HG03469 (cell line): Measurements from ENCODE around the gene ATAD3A.
A peak's percentile ranks its signal among the peaks of the same experiment; 100 is the strongest.
"Not testable (repeated sequence)": the region's sequence is repeated elsewhere in the genome, so short reads cannot be mapped to it uniquely, and the experiment has no call there.

ENCODE experiments used
- ATAC-seq: cut with Tn5 transposase; IDR thresholded peaks from one replicate; pipeline ENCODE4 v1.9.1; 2021; ENCODE audit warnings: mild to moderate bottlenecking, moderate library complexity, moderate number of reproducible peaks; ENCODE audit not compliant: unreplicated experiment

The ATAD3A gene

GRCh38 chr1:1511533-1512285, at the start of gene ATAD3A:
Gene ATAD3A, plus strand, starts transcription at chr1:1512162. Its CDS starts 107 bp downstream, at chr1:1512269.
- ATAC-seq, result peak; percentile 78

GRCh38 chr1:1462318-1462966, 49.5 kb upstream of the ATAD3A start:
- no peak for ATAC-seq

GRCh38 chr1:1463312-1463711, 48.6 kb upstream of the ATAD3A start:
- no peak for ATAC-seq

- not testable (repeated sequence) for ATAC-seq
Observed at GRCh38 chr1:1468196-1468985, 43.6 kb upstream of the ATAD3A start.

- no peak for ATAC-seq
Observed at GRCh38 chr1:1470626-1471388, 41.2 kb upstream of the ATAD3A start.

- ATAC-seq, result peak; percentile 63
Observed at GRCh38 chr1:1471389-1472052, 40.4 kb upstream of the ATAD3A start, which contains the start of gene ATAD3B. Gene ATAD3B, plus strand, starts transcription at chr1:1471765. Its CDS starts 120 bp downstream, at chr1:1471885.

GRCh38 chr1:1472053-1472876, 39.7 kb upstream of the ATAD3A start:
- ATAC-seq, result not testable (repeated sequence)

- ATAC-seq, result not testable (repeated sequence)
Observed at GRCh38 chr1:1476011-1476410, 36.0 kb upstream of the ATAD3A start.

GRCh38 chr1:1477206-1477605, 34.8 kb upstream of the ATAD3A start:
- ATAC-seq, result no peak

- no peak for ATAC-seq
Observed at GRCh38 chr1:1479547-1480487, 32.1 kb upstream of the ATAD3A start.

- not testable (repeated sequence) for ATAC-seq
Observed at GRCh38 chr1:1480488-1480867, 31.5 kb upstream of the ATAD3A start.

GRCh38 chr1:1481811-1482210, 30.2 kb upstream of the ATAD3A start:
- not testable (repeated sequence) for ATAC-seq

GRCh38 chr1:1482856-1483255, 29.1 kb upstream of the ATAD3A start:
- ATAC-seq, result no peak

- ATAC-seq, result no peak
Observed at GRCh38 chr1:1483714-1484113, 28.2 kb upstream of the ATAD3A start.

GRCh38 chr1:1484976-1485750, 26.8 kb upstream of the ATAD3A start:
- ATAC-seq, result not testable (repeated sequence)

- not testable (repeated sequence) for ATAC-seq
Observed at GRCh38 chr1:1485755-1486317, 26.1 kb upstream of the ATAD3A start.

GRCh38 chr1:1487701-1488100, 24.3 kb upstream of the ATAD3A start:
- ATAC-seq, result no peak
